ENCODE data around the gene DYNLRB2. TPM values are rescaled to one million over a fixed set of nuclear protein-coding genes. Genes with fewer than 3 reads are reported as not detected.

The DYNLRB2 gene
- total and polyA plus RNA-seq, 4 donors = 0.58 to 0.92 TPM; not detected in 2

- Histone ChIP-seq H3K36me3 (ENCODE audit: control insufficient read depth in 4 of 4, insufficient read depth in 3 of 4, low read depth in 1 of 4, low read length in 3 of 4) (no peaks in the 10 kb centered on the region), H3K9me3 (ENCODE audit: control insufficient read depth in 4 of 4, low read length in 3 of 4) (no peaks in the 10 kb centered on the region), H3K4me3 (ENCODE audit: low read depth in 1 of 3, low read length in 3 of 3) (no peak overlapping the region), H3K27me3 (ENCODE audit: control insufficient read depth in 4 of 4, insufficient read depth in 4 of 4, low read length in 3 of 4) (no peaks in the 10 kb centered on the region), H3K4me1 (ENCODE audit: control insufficient read depth in 4 of 4, insufficient read depth in 4 of 4, low read length in 3 of 4) (no peaks in the 10 kb centered on the region), H3K27ac (ENCODE audit: low read depth in 1 of 2, low read length in 2 of 2) (no peak overlapping the region), H3K9ac (ENCODE audit: low read depth in 1 of 2, low read length in 2 of 2) (no peak overlapping the region)
- no peak for DNase-seq (ENCODE audit: low spot score)
- TF ChIP-seq, protein P1, sequence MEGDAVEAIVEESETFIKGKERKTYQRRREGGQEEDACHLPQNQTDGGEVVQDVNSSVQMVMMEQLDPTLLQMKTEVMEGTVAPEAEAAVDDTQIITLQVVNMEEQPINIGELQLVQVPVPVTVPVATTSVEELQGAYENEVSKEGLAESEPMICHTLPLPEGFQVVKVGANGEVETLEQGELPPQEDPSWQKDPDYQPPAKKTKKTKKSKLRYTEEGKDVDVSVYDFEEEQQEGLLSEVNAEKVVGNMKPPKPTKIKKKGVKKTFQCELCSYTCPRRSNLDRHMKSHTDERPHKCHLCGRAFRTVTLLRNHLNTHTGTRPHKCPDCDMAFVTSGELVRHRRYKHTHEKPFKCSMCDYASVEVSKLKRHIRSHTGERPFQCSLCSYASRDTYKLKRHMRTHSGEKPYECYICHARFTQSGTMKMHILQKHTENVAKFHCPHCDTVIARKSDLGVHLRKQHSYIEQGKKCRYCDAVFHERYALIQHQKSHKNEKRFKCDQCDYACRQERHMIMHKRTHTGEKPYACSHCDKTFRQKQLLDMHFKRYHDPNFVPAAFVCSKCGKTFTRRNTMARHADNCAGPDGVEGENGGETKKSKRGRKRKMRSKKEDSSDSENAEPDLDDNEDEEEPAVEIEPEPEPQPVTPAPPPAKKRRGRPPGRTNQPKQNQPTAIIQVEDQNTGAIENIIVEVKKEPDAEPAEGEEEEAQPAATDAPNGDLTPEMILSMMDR (IDR thresholded peaks at IDR 0.05; ENCODE audit: low read depth, low read length, missing input control) = no peak
- TF ChIP-seq GABPA (IDR thresholded peaks at IDR 0.05 in 1 of 2, conservative IDR thresholded peaks at IDR 0.05 in 1 of 2) (no peak), HNF4A (conservative IDR thresholded peaks at IDR 0.05) (no peak), SP1 (IDR thresholded peaks at IDR 0.05) (no peak), TAF1 (conservative IDR thresholded peaks at IDR 0.05) (no peak), REST (IDR thresholded peaks at IDR 0.05) (no peak), MAX (IDR thresholded peaks at IDR 0.05) (no peak), ZBTB33 (IDR thresholded peaks at IDR 0.05) (no peak), YY1 (IDR thresholded peaks at IDR 0.05) (no peak), HNF4G (IDR thresholded peaks at IDR 0.05) (no peak), FOXA1 (IDR thresholded peaks at IDR 0.05) (no peak), EGR1 (IDR thresholded peaks at IDR 0.05; ENCODE audit: low read depth in 2 of 2) (no peak)
- WGBS = 55% methylated on average over 6 of the region's 6 CpGs
Measured at GRCh38 chr16:80509872-80510271, 30.9 kb upstream of the DYNLRB2 start.

GRCh38 chr16:80511824-80512592 is 28.8 kb upstream of the DYNLRB2 start:
- Histone ChIP-seq H3K4me3 (ENCODE audit: low read depth in 1 of 3, low read length in 3 of 3) (no peak overlapping the region), H3K36me3 (ENCODE audit: control insufficient read depth in 4 of 4, insufficient read depth in 3 of 4, low read depth in 1 of 4, low read length in 3 of 4) (no peaks in the 10 kb centered on the region), H3K9me3 (ENCODE audit: control insufficient read depth in 4 of 4, low read length in 3 of 4) (no peaks in the 10 kb centered on the region), H3K9ac (ENCODE audit: low read depth in 1 of 2, low read length in 2 of 2) (no peak overlapping the region), H3K4me1 (ENCODE audit: control insufficient read depth in 4 of 4, insufficient read depth in 4 of 4, low read length in 3 of 4) (no peaks in the 10 kb centered on the region), H3K27ac (ENCODE audit: low read depth in 1 of 2, low read length in 2 of 2) (no peak overlapping the region), H3K27me3 (ENCODE audit: control insufficient read depth in 4 of 4, insufficient read depth in 4 of 4, low read length in 3 of 4) (no peaks in the 10 kb centered on the region)
- no peak for DNase-seq (ENCODE audit: low spot score)
- no peak for TF ChIP-seq HNF4A (conservative IDR thresholded peaks at IDR 0.05)
- TF ChIP-seq FOXA2 (IDR thresholded peaks at IDR 0.05) = no peak
- no peak for TF ChIP-seq GABPA (IDR thresholded peaks at IDR 0.05 in 1 of 2, conservative IDR thresholded peaks at IDR 0.05 in 1 of 2)
- no peak for TF ChIP-seq JUND (IDR thresholded peaks at IDR 0.05)
- no peak for TF ChIP-seq MAX (IDR thresholded peaks at IDR 0.05)
- no peak for TF ChIP-seq RXRA (IDR thresholded peaks at IDR 0.05)
- TF ChIP-seq SP1 (IDR thresholded peaks at IDR 0.05) = no peak
- TF ChIP-seq, protein P1 (IDR thresholded peaks at IDR 0.05; ENCODE audit: low read depth, low read length, missing input control) = no peak
- no peak for TF ChIP-seq FOXA1 (IDR thresholded peaks at IDR 0.05)
- TF ChIP-seq RAD21 (IDR thresholded peaks at IDR 0.05) = no peak
- WGBS = 94% methylated on average over 9 of the region's 9 CpGs
